RWPE1 (cell line): Measurements from ENCODE around the gene INSYN2A.

Experiments used
- CTCF ChIA-PET: fragments of 350-600 bp; sonication (Branson Sonifier 250); formaldehyde crosslinking; extraction: SDS; loops from one replicate; lab custom pipeline; 2021; lab: Yijun Ruan, JAX
- POLR2A ChIA-PET: fragments of 400-600 bp; formaldehyde crosslinking; extraction: SDS; loops from one replicate; lab custom pipeline; 2020; ENCODE audit warnings: antibody characterized with exemption; ENCODE audit not compliant: low non-redundant PET; lab: Yijun Ruan, JAX
- DNase-seq: peaks from one replicate; pipeline ENCODE4 v3.0.0; 2012; ENCODE audit warnings: low spot score
- H3K27ac ChIP-seq: fragments of 450-650 bp; 2 replicates; pipeline ENCODE4 v1.5.1; 2017
- TF ChIP-seq, protein P1 (sequence below): fragments of 450-650 bp; conservative IDR thresholded peaks from 2 replicates; pipeline ENCODE4 v1.5.1; 2017; ENCODE audit warnings: low read depth, mild to moderate bottlenecking

Gene INSYN2A

DNA sequence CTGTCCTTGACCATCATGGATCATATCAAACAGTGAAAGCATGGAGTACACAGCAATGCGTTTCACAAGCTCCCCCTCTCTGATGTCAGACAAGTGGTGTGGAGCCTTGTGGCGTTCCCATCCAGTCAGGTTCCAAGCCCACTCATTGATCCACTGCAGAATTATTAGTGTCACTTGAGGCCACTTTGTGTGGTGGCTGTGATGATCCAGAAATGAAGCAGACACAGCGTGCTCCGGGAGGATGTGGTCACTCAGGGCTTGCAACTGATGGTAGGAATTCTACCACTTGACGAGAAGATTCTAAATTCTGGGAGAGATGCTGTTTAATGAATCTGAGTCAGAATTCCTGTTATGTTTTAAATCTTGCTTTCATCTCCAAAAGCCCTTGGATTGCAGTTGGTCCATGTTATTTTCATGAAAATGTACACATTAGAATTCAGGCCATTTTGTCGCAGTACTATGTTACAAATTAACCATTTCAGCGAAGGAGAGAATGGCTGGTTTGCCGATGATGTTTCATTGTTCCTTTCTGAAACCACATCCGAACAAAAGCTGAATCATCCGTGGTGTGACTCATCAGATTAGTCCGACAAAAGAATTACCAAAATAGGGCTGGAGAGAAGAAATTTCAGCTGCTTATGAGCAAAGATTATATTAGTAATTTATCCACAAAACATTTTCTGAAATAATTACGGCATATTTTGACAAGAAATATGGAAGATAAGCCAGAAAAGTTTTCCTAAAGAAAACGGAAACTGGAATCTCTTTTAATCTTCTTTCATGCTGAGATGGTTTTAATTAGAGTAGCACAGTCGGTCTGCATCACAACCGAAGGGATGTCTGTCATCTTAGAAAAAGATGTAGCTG, 48.1 kb downstream of the INSYN2A start:
- ChIA-PET CTCF (interaction anchor here (0.5 kb wide), 1 partner anchor 34 kb away, joined by 5 read pairs; no protein-coding TSS in a partner anchor), POLR2A (no interaction called here)
- peak overlapping the region; percentile 55 for H3K27ac ChIP-seq
- peak; percentile 79 for DNase-seq
- TF ChIP-seq, protein P1, sequence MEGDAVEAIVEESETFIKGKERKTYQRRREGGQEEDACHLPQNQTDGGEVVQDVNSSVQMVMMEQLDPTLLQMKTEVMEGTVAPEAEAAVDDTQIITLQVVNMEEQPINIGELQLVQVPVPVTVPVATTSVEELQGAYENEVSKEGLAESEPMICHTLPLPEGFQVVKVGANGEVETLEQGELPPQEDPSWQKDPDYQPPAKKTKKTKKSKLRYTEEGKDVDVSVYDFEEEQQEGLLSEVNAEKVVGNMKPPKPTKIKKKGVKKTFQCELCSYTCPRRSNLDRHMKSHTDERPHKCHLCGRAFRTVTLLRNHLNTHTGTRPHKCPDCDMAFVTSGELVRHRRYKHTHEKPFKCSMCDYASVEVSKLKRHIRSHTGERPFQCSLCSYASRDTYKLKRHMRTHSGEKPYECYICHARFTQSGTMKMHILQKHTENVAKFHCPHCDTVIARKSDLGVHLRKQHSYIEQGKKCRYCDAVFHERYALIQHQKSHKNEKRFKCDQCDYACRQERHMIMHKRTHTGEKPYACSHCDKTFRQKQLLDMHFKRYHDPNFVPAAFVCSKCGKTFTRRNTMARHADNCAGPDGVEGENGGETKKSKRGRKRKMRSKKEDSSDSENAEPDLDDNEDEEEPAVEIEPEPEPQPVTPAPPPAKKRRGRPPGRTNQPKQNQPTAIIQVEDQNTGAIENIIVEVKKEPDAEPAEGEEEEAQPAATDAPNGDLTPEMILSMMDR = no peak

DNA sequence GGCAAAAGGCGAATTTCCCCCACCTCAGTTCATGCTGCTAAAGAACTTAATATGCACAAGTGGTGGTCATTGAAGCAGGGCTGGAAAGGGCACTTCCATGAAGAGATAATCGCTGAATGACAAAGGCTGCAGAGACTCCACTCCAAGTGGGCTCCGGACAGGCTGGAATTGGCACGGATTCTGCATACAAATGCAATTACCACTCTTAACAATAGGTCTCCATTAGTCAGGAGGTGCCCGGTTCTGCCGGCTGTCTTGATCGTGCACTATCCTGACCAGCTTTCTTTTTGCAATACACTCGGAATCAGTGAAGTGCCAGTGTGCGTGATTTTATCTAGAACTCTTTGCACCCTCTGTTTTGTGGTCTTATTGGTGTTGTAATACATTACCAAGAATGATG, 49.7 kb downstream of the INSYN2A start:
- TF ChIP-seq, protein P1 = no peak
- no peak for DNase-seq
- ChIA-PET CTCF (no interaction called here), POLR2A (no interaction called here)
- H3K27ac ChIP-seq = no peak overlapping the region
